Neural cell (in vitro differentiated cells): Measurements from ENCODE around the gene CAMK2B. TPM values are rescaled to one million over a fixed set of nuclear protein-coding genes. Genes with fewer than 3 reads are reported as not detected.

Experiments used
- H2AFZ ChIP-seq: fragments of 200-600, 300-800 bp; sonication (generic), shearing (Covaris generic); 2 replicates; pipeline ENCODE4 v1.6.0; 2014; ENCODE audit warnings: low read depth, mild to moderate bottlenecking, antibody characterized with exemption, low read length, moderate library complexity
- H3F3A ChIP-seq: fragments of 200-600 bp; shearing (Covaris generic); 2 replicates; pipeline ENCODE4 v1.6.1; 2016; ENCODE audit warnings: mild to moderate bottlenecking, moderate library complexity, mixed read lengths, antibody characterized with exemption, low read length; ENCODE audit not compliant: insufficient read depth, poor library complexity, severe bottlenecking
- H3K27ac ChIP-seq: fragments of 200-600, 300-800 bp; sonication (generic), shearing (Covaris generic); 2 replicates; pipeline ENCODE4 v1.5.1; 2014; ENCODE audit warnings: mild to moderate bottlenecking, low read length, moderate library complexity
- H3K27me3 ChIP-seq: fragments of 300-800, 200-600 bp; sonication (generic), shearing (Covaris generic); 2 replicates; pipeline ENCODE4 v1.6.0; 2014; ENCODE audit warnings: mild to moderate bottlenecking, low read depth, low read length, moderate library complexity; ENCODE audit not compliant: insufficient read depth
- H3K36me3 ChIP-seq: fragments of 300-800, 200-600 bp; sonication (generic), shearing (Covaris generic); 2 replicates; pipeline ENCODE4 v1.5.1; 2014; ENCODE audit warnings: mild to moderate bottlenecking, antibody characterized with exemption, low read length, moderate library complexity; ENCODE audit not compliant: insufficient read depth
- H3K4me2 ChIP-seq: fragments of 300-800, 200-600 bp; sonication (generic), shearing (Covaris generic); 2 replicates; pipeline ENCODE4 v1.6.0; 2014; ENCODE audit warnings: mild to moderate bottlenecking, low read length
- H3K4me3 ChIP-seq: fragments of 300-800, 200-600 bp; sonication (generic), shearing (Covaris generic); 2 replicates; pipeline ENCODE4 v1.5.1; 2014; ENCODE audit warnings: mild to moderate bottlenecking, low read length, moderate library complexity
- H3K79me2 ChIP-seq: fragments of 200-600 bp; shearing (Covaris generic); replicated peaks from 2 replicates; pipeline ENCODE4 v1.6.0; 2014; ENCODE audit warnings: mild to moderate bottlenecking, low read length, moderate library complexity; ENCODE audit not compliant: insufficient read depth
- H3K9ac ChIP-seq: fragments of 300-800, 200-600 bp; sonication (generic), shearing (Covaris generic); 2 replicates; pipeline ENCODE4 v1.6.1; 2016; ENCODE audit warnings: mild to moderate bottlenecking, low read length, mixed read lengths
- H3K9me2 ChIP-seq: fragments of 200-600 bp; shearing (Covaris generic); 2 replicates; pipeline ENCODE4 v1.6.1; 2016; ENCODE audit warnings: mild to moderate bottlenecking, low read length, mixed read lengths; ENCODE audit not compliant: insufficient read depth
- H3K9me3 ChIP-seq: fragments of 200-600, 300-800 bp; sonication (generic), shearing (Covaris generic); 2 replicates; pipeline ENCODE4 v1.6.1; 2016; ENCODE audit warnings: mild to moderate bottlenecking, mixed run types, low read length, moderate library complexity, mixed read lengths
- H4K20me1 ChIP-seq: fragments of 200-600 bp; shearing (Covaris generic); 2 replicates; pipeline ENCODE4 v1.6.1; 2016; ENCODE audit warnings: mild to moderate bottlenecking, mixed run types; ENCODE audit not compliant: insufficient read depth
- CTCF ChIP-seq: fragments of 450-650 bp; IDR thresholded peaks from 2 replicates; pipeline ENCODE4 v1.5.1; 2014; ENCODE audit warnings: antibody characterized with exemption, mild to moderate bottlenecking, moderate library complexity; ENCODE audit not compliant: poor library complexity, severe bottlenecking
- EP300 ChIP-seq: fragments of 450-650 bp; conservative IDR thresholded peaks from 2 replicates; pipeline ENCODE4 v1.6.1; 2014; ENCODE audit warnings: antibody characterized with exemption, mild to moderate bottlenecking, moderate library complexity; ENCODE audit not compliant: poor library complexity, severe bottlenecking
- EZH2 ChIP-seq: fragments of 200-600, 300-800 bp; shearing (Covaris generic), sonication (generic); IDR thresholded peaks from 2 replicates; pipeline ENCODE4 v1.6.1; 2014; ENCODE audit warnings: antibody characterized with exemption, low read length, borderline replicate concordance, mild to moderate bottlenecking; ENCODE audit not compliant: insufficient read depth, poor library complexity, severe bottlenecking
- MXI1 ChIP-seq: fragments of 450-650 bp; conservative IDR thresholded peaks from 2 replicates; pipeline ENCODE4 v1.6.1; 2014; ENCODE audit warnings: antibody characterized with exemption, mild to moderate bottlenecking; ENCODE audit not compliant: poor library complexity, severe bottlenecking
- POLR2AphosphoS5 ChIP-seq: IDR thresholded peaks from 2 replicates; pipeline ENCODE4 v1.6.1; 2012
- RAD21 ChIP-seq: fragments of 450-650 bp; conservative IDR thresholded peaks from 2 replicates; pipeline ENCODE4 v1.6.1; 2014; ENCODE audit warnings: antibody characterized with exemption, mild to moderate bottlenecking, moderate library complexity
- REST ChIP-seq: IDR thresholded peaks from 2 replicates; pipeline ENCODE4 v1.6.1; 2012; ENCODE audit warnings: borderline replicate concordance
- SMC3 ChIP-seq: fragments of 450-650 bp; conservative IDR thresholded peaks from 2 replicates; pipeline ENCODE4 v1.6.1; 2014; ENCODE audit warnings: antibody characterized with exemption, mild to moderate bottlenecking, moderate library complexity; ENCODE audit not compliant: poor library complexity
- TAF1 ChIP-seq: IDR thresholded peaks from 2 replicates; pipeline ENCODE4 v1.6.1; 2012; ENCODE audit warnings: low read depth
- polyA plus RNA-seq: library from polyadenylated mRNA; depleted of rRNA; stranded (reverse); fragments of >200 nt; gene quantifications from 2 replicates; pipeline ENCODE4 v1.2.3, GENCODE V29; 2014

Gene CAMK2B
- polyA plus RNA-seq, 1 donor from 2014 or later, result 67.3 TPM

GRCh38 chr7:44262031-44262430, 63.4 kb downstream of the CAMK2B start:
- no peak overlapping the region for H2AFZ ChIP-seq
- H3K9ac ChIP-seq, result no peak overlapping the region
- H4K20me1 ChIP-seq, result no peaks in the 10 kb centered on the region
- no peak overlapping the region for H3K4me3 ChIP-seq
- no peaks in the 10 kb centered on the region for H3K79me2 ChIP-seq
- no peaks in the 10 kb centered on the region for H3K27me3 ChIP-seq
- H3K9me3 ChIP-seq, result no peaks in the 10 kb centered on the region
- H3K4me2 ChIP-seq, result no peak overlapping the region
- no peaks in the 10 kb centered on the region for H3F3A ChIP-seq
- no peaks in the 10 kb centered on the region for H3K9me2 ChIP-seq
- TF ChIP-seq MXI1 (no peak), EZH2 (no peak), REST (no peak), SMC3 (no peak)
- no peaks in the 10 kb centered on the region for H3K36me3 ChIP-seq
- no peak overlapping the region for H3K27ac ChIP-seq

GRCh38 chr7:44261240-44261639, 64.2 kb downstream of the CAMK2B start:
- Histone ChIP-seq H3F3A (no peaks in the 10 kb centered on the region), H3K79me2 (no peaks in the 10 kb centered on the region), H3K9ac (no peak overlapping the region), H3K4me3 (no peak overlapping the region), H2AFZ (no peak overlapping the region), H3K36me3 (no peaks in the 10 kb centered on the region), H4K20me1 (no peaks in the 10 kb centered on the region), H3K9me2 (no peaks in the 10 kb centered on the region), H3K27ac (no peak overlapping the region), H3K4me2 (no peak overlapping the region), H3K27me3 (no peaks in the 10 kb centered on the region), H3K9me3 (no peaks in the 10 kb centered on the region)
- TF ChIP-seq RAD21 (no peak), EZH2 (no peak), CTCF (no peak), POLR2AphosphoS5 (no peak)

GRCh38 chr7:44259547-44260457, 65.6 kb downstream of the CAMK2B start:
- Histone ChIP-seq H3K9ac (no peak overlapping the region), H4K20me1 (no peaks in the 10 kb centered on the region), H2AFZ (no peak overlapping the region), H3F3A (no peaks in the 10 kb centered on the region), H3K36me3 (no peaks in the 10 kb centered on the region), H3K79me2 (no peaks in the 10 kb centered on the region), H3K9me3 (no peaks in the 10 kb centered on the region), H3K9me2 (no peaks in the 10 kb centered on the region), H3K4me3 (no peak overlapping the region), H3K27ac (no peak overlapping the region), H3K4me2 (no peak overlapping the region), H3K27me3 (no peaks in the 10 kb centered on the region)
- TF ChIP-seq CTCF (no peak), TAF1 (no peak), SMC3 (no peak), POLR2AphosphoS5 (no peak), RAD21 (no peak), EZH2 (no peak), MXI1 (no peak), EP300 (no peak), REST (no peak)
